Esophagus muscularis mucosa (tissue), 4 donors: ENCODE data around the gene COX7A2.

Experiments used
- EP300 ChIP-seq: sonication (generic); formaldehyde crosslinking; IDR thresholded peaks from one replicate; pipeline ENCODE4 v1.6.1; 2017; ENCODE audit warnings: antibody characterized with exemption
- POLR2A ChIP-seq: fragments of 450-650 bp; IDR thresholded peaks from one replicate; pipeline ENCODE4 v1.6.1; 2017; ENCODE audit warnings: antibody characterized with exemption, moderate library complexity, mild to moderate bottlenecking, low read depth
- POLR2AphosphoS5 ChIP-seq, 2 donors: sonication (generic); formaldehyde crosslinking; IDR thresholded peaks; one replicate each; pipeline ENCODE4 v1.6.1; 2017; ENCODE audit warnings: antibody characterized with exemption in 2 of 2
- TF ChIP-seq, protein P1 (sequence below), 3 experiments: fragments of 200-600 bp in 2 of 3; fragments of 450-650 bp in 1 of 3; sonication (generic) in 2 of 3; IDR thresholded peaks; one replicate each; pipeline ENCODE4 v1.5.1; 2017 to 2019; ENCODE audit warnings: antibody characterized with exemption in 3 of 3, mild to moderate bottlenecking in 2 of 3, moderate library complexity in 1 of 3

DNA sequence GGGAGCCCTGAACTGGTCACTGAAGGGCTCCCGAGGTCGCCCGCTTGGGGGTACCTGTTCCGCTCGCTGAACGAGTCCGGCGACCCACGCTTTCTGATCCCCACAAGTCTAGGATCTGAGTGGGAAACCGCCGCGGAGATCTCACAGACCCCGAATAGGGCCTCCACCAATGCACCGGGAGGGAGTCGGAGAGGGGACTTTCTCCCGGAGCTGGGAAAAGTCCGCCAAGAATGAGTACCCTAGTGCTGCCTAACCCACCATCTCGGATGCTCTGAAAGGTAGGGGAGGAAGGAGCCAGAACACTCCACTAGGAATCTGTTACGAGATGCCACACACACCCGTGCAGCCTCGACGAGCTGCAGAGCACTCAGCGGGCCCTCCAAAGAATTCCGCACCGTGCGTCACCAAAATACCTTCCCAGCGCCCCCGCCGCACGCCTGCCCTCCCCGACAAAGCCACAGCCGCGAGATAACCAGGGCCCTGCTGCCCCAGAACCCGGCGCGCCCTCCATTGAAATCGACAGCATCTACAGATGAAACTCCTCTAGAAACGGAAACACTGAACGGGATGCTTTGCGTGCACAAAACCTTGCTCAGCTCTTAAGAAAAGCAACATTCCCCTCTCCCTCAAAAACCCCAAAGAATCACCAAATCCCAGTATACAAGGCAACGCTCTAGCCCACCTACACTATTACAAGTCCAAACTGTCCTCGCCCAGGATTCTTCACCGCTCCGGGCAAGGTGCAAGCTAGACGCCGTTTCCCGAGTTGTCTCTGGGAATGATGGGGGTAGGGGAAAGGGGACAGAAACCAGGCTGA lies 38.4 kb downstream of the COX7A2 start:
- TF ChIP-seq, protein P1, sequence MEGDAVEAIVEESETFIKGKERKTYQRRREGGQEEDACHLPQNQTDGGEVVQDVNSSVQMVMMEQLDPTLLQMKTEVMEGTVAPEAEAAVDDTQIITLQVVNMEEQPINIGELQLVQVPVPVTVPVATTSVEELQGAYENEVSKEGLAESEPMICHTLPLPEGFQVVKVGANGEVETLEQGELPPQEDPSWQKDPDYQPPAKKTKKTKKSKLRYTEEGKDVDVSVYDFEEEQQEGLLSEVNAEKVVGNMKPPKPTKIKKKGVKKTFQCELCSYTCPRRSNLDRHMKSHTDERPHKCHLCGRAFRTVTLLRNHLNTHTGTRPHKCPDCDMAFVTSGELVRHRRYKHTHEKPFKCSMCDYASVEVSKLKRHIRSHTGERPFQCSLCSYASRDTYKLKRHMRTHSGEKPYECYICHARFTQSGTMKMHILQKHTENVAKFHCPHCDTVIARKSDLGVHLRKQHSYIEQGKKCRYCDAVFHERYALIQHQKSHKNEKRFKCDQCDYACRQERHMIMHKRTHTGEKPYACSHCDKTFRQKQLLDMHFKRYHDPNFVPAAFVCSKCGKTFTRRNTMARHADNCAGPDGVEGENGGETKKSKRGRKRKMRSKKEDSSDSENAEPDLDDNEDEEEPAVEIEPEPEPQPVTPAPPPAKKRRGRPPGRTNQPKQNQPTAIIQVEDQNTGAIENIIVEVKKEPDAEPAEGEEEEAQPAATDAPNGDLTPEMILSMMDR (IDR thresholded peaks at IDR 0.05) = no peak
- TF ChIP-seq POLR2A (no peak), EP300 (no peak), POLR2AphosphoS5 (IDR thresholded peaks at IDR 0.05) (peak; percentile 42 to 86)
